Activated CD8-positive, alpha-beta memory T cell treated with anti-CD3 and anti-CD28 coated beads, Interleukin-2, amount 50 U/mL, for 24 hours (primary cell): Measurements from ENCODE around the gene NGDN.
A peak's percentile ranks its signal among the peaks of the same experiment; 100 is the strongest.

Source experiments
- DNase-seq: peaks from one replicate; pipeline ENCODE4 v3.0.0-alpha.2; 2020; ENCODE audit errors: extremely low read depth

NGDN gene

GRCh38 chr14:23469906-23470403 is 452 bp downstream of the NGDN start:
- peak; percentile 1 for DNase-seq

- DNase-seq, result no peak
These were observed 1.4 kb downstream of the NGDN start for GRCh38 chr14:23470947-23471346.

- DNase-seq, result peak; percentile 12
These were observed 8.7 kb downstream of the NGDN start for GRCh38 chr14:23478109-23478759.

GRCh38 chr14:23481362-23481970 is 12.0 kb downstream of the NGDN start:
- no peak for DNase-seq

GRCh38 chr14:23481979-23482822 is 12.7 kb downstream of the NGDN start:
- no peak for DNase-seq

GRCh38 chr14:23482823-23483148 is 13.3 kb downstream of the NGDN start:
- DNase-seq, result no peak

- DNase-seq, result no peak
These were observed 13.8 kb downstream of the NGDN start for GRCh38 chr14:23483236-23483854.

GRCh38 chr14:23485326-23485725 is 15.8 kb downstream of the NGDN start:
- DNase-seq, result no peak

GRCh38 chr14:23486036-23486435 is 16.5 kb downstream of the NGDN start:
- DNase-seq, result no peak

GRCh38 chr14:23487216-23487615 is 17.7 kb downstream of the NGDN start:
- DNase-seq, result no peak

GRCh38 chr14:23492618-23493272 is 23.2 kb downstream of the NGDN start:
- no peak for DNase-seq

- DNase-seq, result no peak
These were observed 24.7 kb downstream of the NGDN start for GRCh38 chr14:23494223-23494622.

- DNase-seq, result no peak
These were observed 42.7 kb downstream of the NGDN start for GRCh38 chr14:23512156-23512555.

- DNase-seq, result no peak
These were observed 43.7 kb downstream of the NGDN start for GRCh38 chr14:23513005-23513817.

GRCh38 chr14:23513818-23514643 is 44.5 kb downstream of the NGDN start:
- DNase-seq, result no peak

GRCh38 chr14:23514644-23514957 is 45.1 kb downstream of the NGDN start:
- no peak for DNase-seq

- DNase-seq, result no peak
These were observed 48.3 kb downstream of the NGDN start for GRCh38 chr14:23517650-23518326.

- no peak for DNase-seq
These were observed 49.2 kb downstream of the NGDN start for GRCh38 chr14:23518709-23519108.

GRCh38 chr14:23520899-23521533 is 51.5 kb downstream of the NGDN start:
- no peak for DNase-seq
